ENCODE measurements around the gene MNDA. TPM values are rescaled to one million over a fixed set of nuclear protein-coding genes. Genes with fewer than 3 reads are reported as not detected.

Gene MNDA
- total RNA-seq, 1 experiment from 2014 or later: not detected

DNA sequence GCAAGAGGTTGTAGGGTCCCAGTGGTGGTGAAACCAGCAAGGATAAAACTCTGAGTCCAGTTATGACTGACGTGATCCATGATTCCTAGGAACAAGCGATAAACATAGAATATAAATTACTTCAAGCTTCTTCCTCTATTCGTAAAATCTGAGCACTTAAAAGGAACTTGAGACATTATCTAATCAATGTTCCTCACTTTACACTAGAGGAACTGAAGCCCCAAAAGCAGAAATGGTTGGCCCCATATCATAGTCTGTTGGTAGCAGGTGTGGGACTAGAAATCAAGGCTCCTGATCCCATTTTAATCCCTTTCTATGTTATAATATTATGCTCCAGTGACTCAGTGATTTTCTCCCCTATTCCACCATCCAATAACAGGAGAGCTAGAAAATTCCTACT is 21.9 kb upstream of the MNDA start:
- Histone ChIP-seq H3K36me3 (ENCODE audit: insufficient read depth, low read length, poor library complexity, severe bottlenecking) (no peaks in the 10 kb centered on the region), H3K9me3 (ENCODE audit: low read depth, low read length, poor library complexity, severe bottlenecking) (no peaks in the 10 kb centered on the region), H3K4me3 (ENCODE audit: low read depth, low read length, poor library complexity, severe bottlenecking) (no peak overlapping the region), H3K27ac (ENCODE audit: low read depth, low read length, poor library complexity, severe bottlenecking) (no peak overlapping the region), H3K4me1 (ENCODE audit: insufficient read depth, low read length, poor library complexity, severe bottlenecking) (no peaks in the 10 kb centered on the region), H3K27me3 (replicated peaks; ENCODE audit: insufficient read depth, low read depth, low read length, poor library complexity) (peaks cover 5% of the 10 kb centered on the region)
- CTCF ChIA-PET: no interaction called here
- no TSS peak for BruUV-seq (replicated peaks)
- POLR2A ChIA-PET (ENCODE audit: low non-redundant PET): no interaction called here
- TF ChIP-seq, protein P1, sequence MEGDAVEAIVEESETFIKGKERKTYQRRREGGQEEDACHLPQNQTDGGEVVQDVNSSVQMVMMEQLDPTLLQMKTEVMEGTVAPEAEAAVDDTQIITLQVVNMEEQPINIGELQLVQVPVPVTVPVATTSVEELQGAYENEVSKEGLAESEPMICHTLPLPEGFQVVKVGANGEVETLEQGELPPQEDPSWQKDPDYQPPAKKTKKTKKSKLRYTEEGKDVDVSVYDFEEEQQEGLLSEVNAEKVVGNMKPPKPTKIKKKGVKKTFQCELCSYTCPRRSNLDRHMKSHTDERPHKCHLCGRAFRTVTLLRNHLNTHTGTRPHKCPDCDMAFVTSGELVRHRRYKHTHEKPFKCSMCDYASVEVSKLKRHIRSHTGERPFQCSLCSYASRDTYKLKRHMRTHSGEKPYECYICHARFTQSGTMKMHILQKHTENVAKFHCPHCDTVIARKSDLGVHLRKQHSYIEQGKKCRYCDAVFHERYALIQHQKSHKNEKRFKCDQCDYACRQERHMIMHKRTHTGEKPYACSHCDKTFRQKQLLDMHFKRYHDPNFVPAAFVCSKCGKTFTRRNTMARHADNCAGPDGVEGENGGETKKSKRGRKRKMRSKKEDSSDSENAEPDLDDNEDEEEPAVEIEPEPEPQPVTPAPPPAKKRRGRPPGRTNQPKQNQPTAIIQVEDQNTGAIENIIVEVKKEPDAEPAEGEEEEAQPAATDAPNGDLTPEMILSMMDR (conservative IDR thresholded peaks at IDR 0.05; ENCODE audit: low read depth, low read length): no peak
- TF ChIP-seq EZH2 (IDR thresholded peaks at IDR 0.05; ENCODE audit: borderline replicate concordance, low read depth, low read length, poor library complexity, severe bottlenecking): no peak
- no peak for DNase-seq (ENCODE audit: low spot score)
- intact Hi-C loops (cut with micrococcal nuclease; ENCODE audit: unreplicated experiment): no loop called here

DNA sequence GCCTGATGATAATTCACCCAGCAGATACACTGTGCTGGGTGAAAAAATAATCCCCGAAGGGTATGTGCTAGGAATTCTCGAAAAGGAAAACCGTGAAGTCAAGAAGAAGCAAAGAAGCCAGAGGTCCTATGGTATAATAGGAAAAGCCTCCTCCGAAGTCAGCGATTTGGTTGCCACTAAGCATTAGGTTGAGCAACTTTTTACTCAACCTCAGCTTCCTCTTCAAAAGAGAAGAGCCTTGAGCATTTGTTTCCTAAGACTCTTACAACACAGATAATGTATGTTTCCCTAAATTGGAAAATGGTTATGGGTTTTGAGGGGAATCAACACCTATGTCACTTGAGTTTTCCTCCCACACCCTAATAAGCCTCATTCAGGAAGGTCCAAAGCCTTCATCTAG is 21.3 kb upstream of the MNDA start:
- intact Hi-C loops (cut with micrococcal nuclease; ENCODE audit: unreplicated experiment): no loop called here
- ChIA-PET POLR2A (ENCODE audit: low non-redundant PET) (no interaction called here), CTCF (no interaction called here)
- Histone ChIP-seq H3K27me3 (replicated peaks; ENCODE audit: insufficient read depth, low read depth, low read length, poor library complexity) (peaks cover 5% of the 10 kb centered on the region), H3K9me3 (ENCODE audit: low read depth, low read length, poor library complexity, severe bottlenecking) (no peaks in the 10 kb centered on the region), H3K27ac (ENCODE audit: low read depth, low read length, poor library complexity, severe bottlenecking) (no peak overlapping the region), H3K4me3 (ENCODE audit: low read depth, low read length, poor library complexity, severe bottlenecking) (no peak overlapping the region), H3K36me3 (ENCODE audit: insufficient read depth, low read length, poor library complexity, severe bottlenecking) (no peaks in the 10 kb centered on the region), H3K4me1 (ENCODE audit: insufficient read depth, low read length, poor library complexity, severe bottlenecking) (no peaks in the 10 kb centered on the region)
- TF ChIP-seq EZH2 (IDR thresholded peaks at IDR 0.05; ENCODE audit: borderline replicate concordance, low read depth, low read length, poor library complexity, severe bottlenecking): no peak
- TF ChIP-seq, protein P1 (conservative IDR thresholded peaks at IDR 0.05; ENCODE audit: low read depth, low read length): no peak
- no peak for DNase-seq (ENCODE audit: low spot score)
- no TSS peak for BruUV-seq (replicated peaks)

DNA sequence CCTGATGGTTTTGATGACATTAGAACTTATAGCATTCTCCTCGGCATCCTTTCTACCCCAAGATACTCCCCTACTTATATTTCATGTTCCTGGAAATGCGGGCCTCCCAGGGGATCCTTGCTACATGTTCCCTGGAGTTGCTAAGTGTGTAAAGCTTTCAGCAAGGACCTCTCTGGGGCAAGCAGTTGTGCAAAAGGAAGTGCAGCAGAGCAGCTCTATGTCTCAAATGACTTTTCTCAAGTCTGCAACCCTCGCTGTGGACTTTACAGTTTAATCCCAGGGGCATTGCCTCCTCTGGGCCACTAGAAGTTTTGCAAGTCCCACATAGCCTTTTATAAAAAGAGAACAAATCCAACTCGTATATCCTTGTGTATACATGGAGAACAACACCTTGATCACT is 20.8 kb upstream of the MNDA start:
- no TSS peak for BruUV-seq (replicated peaks)
- Histone ChIP-seq H3K27me3 (replicated peaks; ENCODE audit: insufficient read depth, low read depth, low read length, poor library complexity) (peaks cover 5% of the 10 kb centered on the region), H3K4me1 (ENCODE audit: insufficient read depth, low read length, poor library complexity, severe bottlenecking) (no peaks in the 10 kb centered on the region), H3K27ac (ENCODE audit: low read depth, low read length, poor library complexity, severe bottlenecking) (no peak overlapping the region), H3K4me3 (ENCODE audit: low read depth, low read length, poor library complexity, severe bottlenecking) (no peak overlapping the region), H3K36me3 (ENCODE audit: insufficient read depth, low read length, poor library complexity, severe bottlenecking) (no peaks in the 10 kb centered on the region), H3K9me3 (ENCODE audit: low read depth, low read length, poor library complexity, severe bottlenecking) (no peaks in the 10 kb centered on the region)
- ChIA-PET CTCF (no interaction called here), POLR2A (ENCODE audit: low non-redundant PET) (no interaction called here)
- DNase-seq (ENCODE audit: low spot score): no peak
- intact Hi-C loops (cut with micrococcal nuclease; ENCODE audit: unreplicated experiment): no loop called here
- TF ChIP-seq EZH2 (IDR thresholded peaks at IDR 0.05; ENCODE audit: borderline replicate concordance, low read depth, low read length, poor library complexity, severe bottlenecking): no peak
- TF ChIP-seq, protein P1 (conservative IDR thresholded peaks at IDR 0.05; ENCODE audit: low read depth, low read length): no peak

All from A673 (cell line).